ENCODE measurements around the gene FBXW7.

FBXW7 gene

GRCh38 chr4:152458801-152459302 lies 77.0 kb downstream of the FBXW7 start:
- Histone ChIP-seq H3F3A (ENCODE audit: low read depth) (0 out of 2 replicates have a peak, but pooled peaks cover 6% of the 10 kb centered on the region), H3K9ac (ENCODE audit: low read depth, low read length, poor library complexity, severe bottlenecking) (no peak overlapping the region), H3K36me3 (ENCODE audit: insufficient read depth, low read length) (no peaks in the 10 kb centered on the region), H3K4me2 (ENCODE audit: low read depth, low read length, poor library complexity, severe bottlenecking) (peak overlapping the region; percentile 31), H2AFZ (ENCODE audit: low read length) (no peak overlapping the region), H3K4me3 (ENCODE audit: low read length, poor library complexity, severe bottlenecking) (no peak overlapping the region), H3K79me2 (ENCODE audit: insufficient read depth, low read length) (peaks cover 63% of the 10 kb centered on the region), H3K9me2 (replicated peaks; ENCODE audit: low read depth, low read length) (no peaks in the 10 kb centered on the region), H3K4me1 (ENCODE audit: insufficient read depth, low read length, poor library complexity, severe bottlenecking) (peaks cover 45% of the 10 kb centered on the region), H4K20me1 (ENCODE audit: insufficient read depth, low read length, poor library complexity, severe bottlenecking) (peaks cover 15% of the 10 kb centered on the region), H3K27me3 (ENCODE audit: insufficient read depth, low read length, poor library complexity, severe bottlenecking) (no peaks in the 10 kb centered on the region), H3K9me3 (ENCODE audit: insufficient read depth, low read depth, low read length) (no peaks in the 10 kb centered on the region)
- TF ChIP-seq EZH2phosphoT487 (IDR thresholded peaks at IDR 0.05; ENCODE audit: borderline replicate concordance) (no peak), CTCF (conservative IDR thresholded peaks at IDR 0.05; ENCODE audit: low read length) (no peak)

GRCh38 chr4:152456609-152457008 lies 79.3 kb downstream of the FBXW7 start:
- Histone ChIP-seq H3K4me3 (ENCODE audit: low read length, poor library complexity, severe bottlenecking) (no peak overlapping the region), H3F3A (ENCODE audit: low read depth) (no peaks in the 10 kb centered on the region), H3K9me2 (replicated peaks; ENCODE audit: low read depth, low read length) (no peaks in the 10 kb centered on the region), H3K4me2 (ENCODE audit: low read depth, low read length, poor library complexity, severe bottlenecking) (no peak overlapping the region), H3K79me2 (ENCODE audit: insufficient read depth, low read length) (peaks cover 55% of the 10 kb centered on the region), H2AFZ (ENCODE audit: low read length) (no peak overlapping the region), H3K9ac (ENCODE audit: low read depth, low read length, poor library complexity, severe bottlenecking) (no peak overlapping the region), H3K27me3 (ENCODE audit: insufficient read depth, low read length, poor library complexity, severe bottlenecking) (no peaks in the 10 kb centered on the region), H3K4me1 (ENCODE audit: insufficient read depth, low read length, poor library complexity, severe bottlenecking) (peaks cover 24% of the 10 kb centered on the region), H3K36me3 (ENCODE audit: insufficient read depth, low read length) (no peaks in the 10 kb centered on the region), H3K9me3 (ENCODE audit: insufficient read depth, low read depth, low read length) (no peaks in the 10 kb centered on the region), H4K20me1 (ENCODE audit: insufficient read depth, low read length, poor library complexity, severe bottlenecking) (peaks cover 3% of the 10 kb centered on the region)
- TF ChIP-seq CTCF (conservative IDR thresholded peaks at IDR 0.05; ENCODE audit: low read length) (no peak), EZH2phosphoT487 (IDR thresholded peaks at IDR 0.05; ENCODE audit: borderline replicate concordance) (no peak)

DNA sequence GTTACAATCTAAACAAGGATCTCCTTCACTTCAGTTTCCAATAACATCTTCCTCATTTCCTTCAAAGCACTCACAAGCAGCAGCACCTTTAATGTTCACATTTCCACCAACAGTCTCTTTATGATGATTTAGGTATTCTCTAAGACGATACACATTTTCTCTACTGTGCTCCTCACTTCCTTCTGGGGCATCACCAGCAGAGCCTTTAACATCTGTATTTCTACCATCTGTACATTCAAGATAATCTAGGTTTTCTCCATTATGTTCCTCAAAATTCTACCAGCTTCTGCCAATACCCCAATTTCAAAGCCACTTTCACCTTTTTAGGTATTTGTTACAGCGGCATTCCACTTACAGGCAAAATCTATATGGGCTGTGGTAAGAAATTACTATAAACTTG lies 80.6 kb downstream of the FBXW7 start:
- Histone ChIP-seq H3K4me3 (ENCODE audit: low read length, poor library complexity, severe bottlenecking) (no peak overlapping the region), H3K9me3 (ENCODE audit: insufficient read depth, low read depth, low read length) (no peaks in the 10 kb centered on the region), H3K4me2 (ENCODE audit: low read depth, low read length, poor library complexity, severe bottlenecking) (no peak overlapping the region), H4K20me1 (ENCODE audit: insufficient read depth, low read length, poor library complexity, severe bottlenecking) (peaks cover 3% of the 10 kb centered on the region), H3K9ac (ENCODE audit: low read depth, low read length, poor library complexity, severe bottlenecking) (no peak overlapping the region), H2AFZ (ENCODE audit: low read length) (no peak overlapping the region), H3K36me3 (ENCODE audit: insufficient read depth, low read length) (no peaks in the 10 kb centered on the region), H3K79me2 (ENCODE audit: insufficient read depth, low read length) (peaks cover 55% of the 10 kb centered on the region), H3K27me3 (ENCODE audit: insufficient read depth, low read length, poor library complexity, severe bottlenecking) (no peaks in the 10 kb centered on the region), H3F3A (ENCODE audit: low read depth) (no peaks in the 10 kb centered on the region), H3K4me1 (ENCODE audit: insufficient read depth, low read length, poor library complexity, severe bottlenecking) (peaks cover 25% of the 10 kb centered on the region), H3K9me2 (replicated peaks; ENCODE audit: low read depth, low read length) (no peaks in the 10 kb centered on the region)
- TF ChIP-seq CTCF (conservative IDR thresholded peaks at IDR 0.05; ENCODE audit: low read length), result no peak
- no peak for TF ChIP-seq EZH2phosphoT487 (IDR thresholded peaks at IDR 0.05; ENCODE audit: borderline replicate concordance)

Data from Loucy (cell line).